CD4-positive, alpha-beta T cell treated with Interleukin-15 for 4 hours (primary cell): ENCODE measurements around the gene DDIAS.
A peak's percentile ranks its signal among the peaks of the same experiment; 100 is the strongest.
"Not testable (repeated sequence)": the region's sequence is repeated elsewhere in the genome, so short reads cannot be mapped to it uniquely, and the experiment has no call there.

ENCODE experiments used
- DNase-seq: peaks from one replicate; pipeline ENCODE4 v3.0.0-alpha.2; 2020; ENCODE audit warnings: low spot score

The DDIAS gene

GRCh38 chr11:82969811-82970210, 68.3 kb downstream of the DDIAS start:
- no peak for DNase-seq

DNA sequence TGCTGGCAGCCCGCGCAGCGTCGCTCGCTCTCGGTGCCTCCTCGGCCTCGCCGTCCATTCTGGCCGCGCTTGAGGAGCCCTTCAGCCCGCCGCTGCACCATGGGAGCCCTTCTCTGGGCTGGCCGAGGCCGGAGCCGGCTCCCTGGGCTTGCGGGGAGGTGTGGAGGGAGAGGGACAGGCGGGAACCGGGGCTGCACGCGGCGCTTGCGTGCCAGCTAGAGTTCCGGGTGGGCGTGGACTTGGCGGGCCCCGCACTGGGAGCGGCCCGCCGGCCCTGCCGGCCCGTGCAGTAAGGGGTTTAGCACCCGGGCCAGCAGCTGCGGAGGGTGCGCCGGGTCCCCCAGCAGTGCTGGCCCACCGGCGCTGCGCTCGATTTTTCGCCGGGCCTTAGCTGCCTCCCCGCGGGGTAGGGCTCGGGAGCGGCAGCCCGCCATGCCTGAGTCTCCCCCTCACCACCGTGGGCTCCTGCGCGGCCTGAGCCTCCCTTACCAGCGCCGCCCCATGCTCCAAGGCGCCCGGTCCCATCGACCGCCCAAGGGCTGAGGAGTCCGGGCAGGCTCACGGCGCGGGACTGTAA, 69.1 kb downstream of the DDIAS start:
- DNase-seq: not testable (repeated sequence)

DNA sequence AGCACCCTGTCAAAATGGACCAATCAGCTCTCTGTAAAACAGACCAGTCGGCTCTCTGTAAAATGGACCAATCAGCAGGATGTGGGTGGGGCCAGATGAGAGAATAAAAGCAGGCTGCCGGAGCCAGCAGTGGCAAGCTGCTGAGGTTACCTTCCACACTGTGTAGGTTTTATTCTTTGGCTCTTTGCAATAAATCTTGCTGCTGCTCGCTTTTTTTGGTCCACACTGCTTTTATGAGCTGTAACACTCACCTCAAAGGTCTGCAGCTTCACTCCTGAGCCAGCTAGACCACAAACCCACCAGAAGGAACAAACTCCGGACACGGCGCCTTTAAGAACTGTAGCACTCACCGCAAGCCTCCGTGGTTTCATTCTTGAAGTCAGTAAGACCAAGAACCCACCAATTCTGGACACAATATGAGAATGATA, 70.0 kb downstream of the DDIAS start:
- DNase-seq: peak; percentile 43

GRCh38 chr11:82972103-82972502, 70.6 kb downstream of the DDIAS start:
- no peak for DNase-seq

- DNase-seq: no peak
Measured at GRCh38 chr11:82974135-82974534, 72.6 kb downstream of the DDIAS start.

DNA sequence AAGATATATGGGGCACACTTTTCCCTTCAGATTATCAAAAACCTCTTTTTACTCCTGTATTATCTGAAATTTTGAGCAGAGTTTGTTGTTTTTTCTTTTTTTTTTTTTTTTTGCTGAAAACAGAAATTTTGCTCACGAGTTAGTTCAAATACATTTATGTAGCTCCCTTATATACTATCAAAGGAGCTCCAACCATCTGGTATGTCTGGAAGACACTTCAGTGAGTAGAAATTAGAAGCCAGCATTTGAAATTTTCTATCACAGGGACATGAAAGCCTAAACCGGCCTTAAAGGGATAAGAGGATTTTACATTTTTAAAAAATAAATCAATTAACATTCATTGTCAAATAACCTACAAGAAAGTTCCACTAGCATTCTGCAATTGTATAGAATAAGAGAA, 73.3 kb downstream of the DDIAS start:
- no peak for DNase-seq

DNA sequence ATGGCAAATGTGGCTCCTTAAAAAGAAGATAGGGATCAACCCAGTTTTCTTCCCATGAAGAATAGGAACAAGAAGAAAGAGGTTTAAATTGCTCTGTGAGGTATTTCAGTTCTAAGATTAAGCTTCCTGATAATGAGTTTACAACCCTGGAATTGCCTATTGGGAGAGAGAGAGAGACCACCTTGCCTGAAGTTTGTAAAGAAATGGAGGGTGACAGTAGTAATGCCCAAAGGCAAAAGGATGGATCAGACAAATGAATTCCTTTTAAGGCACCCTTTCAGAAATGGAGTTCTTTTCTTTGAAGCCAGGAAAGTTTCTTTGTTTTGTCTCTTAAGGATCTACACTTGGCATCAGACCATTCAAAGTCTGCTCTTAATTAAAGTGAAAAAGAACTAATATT, 74.3 kb downstream of the DDIAS start:
- DNase-seq: no peak

GRCh38 chr11:82976786-82977185, 75.2 kb downstream of the DDIAS start:
- DNase-seq: no peak

GRCh38 chr11:82978422-82979099, 77.0 kb downstream of the DDIAS start:
- no peak for DNase-seq

- DNase-seq: no peak
Measured at GRCh38 chr11:82979824-82980223, 78.3 kb downstream of the DDIAS start.

GRCh38 chr11:82980292-82980691, 78.8 kb downstream of the DDIAS start:
- no peak for DNase-seq

DNA sequence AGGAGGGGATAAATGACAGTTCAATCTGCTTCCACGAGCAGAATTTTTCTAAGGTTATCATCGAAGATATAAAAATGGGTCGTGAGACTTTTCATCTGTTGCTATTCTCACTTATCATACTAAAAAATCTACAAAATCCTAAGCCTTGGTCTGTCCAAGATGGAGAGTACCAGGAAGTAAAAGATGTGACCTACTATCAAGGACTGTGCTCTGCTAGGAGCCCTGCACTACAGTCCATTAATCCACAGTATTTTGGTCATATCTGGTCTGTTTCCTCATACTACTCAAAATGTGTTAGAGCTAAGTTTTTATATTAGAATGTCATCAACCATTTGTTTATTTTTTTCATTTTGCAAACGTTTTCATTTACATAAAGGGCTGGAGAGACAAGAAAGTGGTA, 79.4 kb downstream of the DDIAS start:
- no peak for DNase-seq

- DNase-seq: no peak
Measured at GRCh38 chr11:82981852-82982251, 80.3 kb downstream of the DDIAS start.
